Heart left ventricle (tissue), 16 donors: Measurements from ENCODE around the gene CENPK. TPM values are rescaled to one million over a fixed set of nuclear protein-coding genes. Genes with fewer than 3 reads are reported as not detected.
"Not testable (repeated sequence)": the region's sequence is repeated elsewhere in the genome, so short reads cannot be mapped to it uniquely, and the experiment has no call there.

Experiments used
- ATAC-seq, 4 donors: fragments of 200-7000 bp; cut with Tn5 transposase; one replicate each; pipeline ENCODE4 v1.9.1; 2020 to 2022; ENCODE audit warnings: moderate library complexity in 4 of 4, mild to moderate bottlenecking in 3 of 4, moderate number of reproducible peaks in 1 of 4
- DNase-seq, 5 donors: peaks; one replicate each; pipeline ENCODE4 v3.0.0-alpha.2; 2020
- H3K27ac ChIP-seq, 12 donors: fragments of 200-600 bp; sonication (generic) in 4 of 12; one replicate each; pipeline versions ENCODE4 v1.5.0 to v1.8.0; 2016 to 2022; ENCODE audit warnings: mild to moderate bottlenecking in 2 of 12
- H3K27me3 ChIP-seq, 9 donors: fragments of 200-600 bp; sonication (generic) in 2 of 9; one replicate each; pipeline versions ENCODE4 v1.5.1 to v1.8.0; 2016 to 2022; ENCODE audit warnings: mild to moderate bottlenecking in 3 of 9
- H3K36me3 ChIP-seq, 9 donors: fragments of 200-600 bp; sonication (generic) in 2 of 9; one replicate each; pipeline versions ENCODE4 v1.5.0 to v1.8.0; 2018 to 2022; ENCODE audit warnings: mild to moderate bottlenecking in 2 of 9
- H3K4me1 ChIP-seq, 12 donors: fragments of 200-600 bp; sonication (generic) in 4 of 12; one replicate each; pipeline versions ENCODE4 v1.5.0 to v1.8.0; 2016 to 2022; ENCODE audit warnings: mild to moderate bottlenecking in 3 of 12
- H3K4me3 ChIP-seq, 12 donors: fragments of 200-600 bp; sonication (generic) in 4 of 12; one replicate each; pipeline versions ENCODE4 v1.5.0 to v1.8.0; 2017 to 2022; ENCODE audit warnings: mild to moderate bottlenecking in 9 of 12, moderate library complexity in 4 of 12
- H3K9me3 ChIP-seq, 12 donors: fragments of 200-600 bp; sonication (generic) in 4 of 12; one replicate each; pipeline versions ENCODE4 v1.5.0 to v1.8.0; 2016 to 2022; ENCODE audit warnings: mild to moderate bottlenecking in 1 of 12
- CTCF ChIP-seq, 12 donors: fragments of 200-600 bp; sonication (generic) in 4 of 12; IDR thresholded peaks; one replicate each; pipeline versions ENCODE4 v1.5.0 to v1.8.0; 2018 to 2022; ENCODE audit warnings: antibody characterized with exemption in 12 of 12, mild to moderate bottlenecking in 5 of 12
- POLR2A ChIP-seq, 2 donors: fragments of 450-650 bp; IDR thresholded peaks; one replicate each; pipeline ENCODE4 v1.6.1; 2017; ENCODE audit warnings: antibody characterized with exemption in 2 of 2, mild to moderate bottlenecking in 2 of 2, moderate library complexity in 2 of 2
- WGBS, 4 donors: extraction: QIAGEN DNeasy Blood & Tissue Kit in 2 of 4; methylation state at CpG; one replicate each; pipeline versions ENCODE4 v1.1.5 to v1.1.7; 2013 to 2018; 5-methylcytosine and 5-hydroxymethylcytosine counted together
- intact Hi-C, 10 donors: fragments of 100-400 bp; cut with DNase I; formaldehyde crosslinking; loops; one replicate each; pipeline versions ENCODE4 v1.11.1 to v1.14.2; 2022
- long read RNA-seq, 3 donors: library from polyadenylated mRNA; unstranded; transcript quantifications; one replicate each; pipeline ENCODE4 v2.0.0, GENCODE V29; 2020 to 2021
- polyA plus RNA-seq, 2 donors: library from polyadenylated mRNA; stranded (reverse); fragments of 200-250 nt; gene quantifications; one replicate each; pipeline ENCODE4 v1.2.3, GENCODE V29; 2013
- total RNA-seq, 9 donors: library from RNA; depleted of rRNA in 2 of 9; stranded (reverse); fragments of >200 nt in 2 of 9; fragmentation: NEBNext Ultra II Directional in 3 of 9; extraction: Animal tissue kit (Norgen Biotek cat#: 25700) in 3 of 9; gene quantifications; one replicate each; pipeline versions ENCODE4 v1.1.0 to v1.2.4, GENCODE V29; 2016 to 2023
- donor health status: ischemic (EF 13 %, LVEDD 7.1; RV severe dilation, severe dysfunction).
- donor health status: healthy with polysubstance abuse.
- donor health status: DM: no; HTN: yes; CAD: no.
- donor health status: DM: no; HTN: no; CAD: no.
- donor health status: ischemic (EF 25% LVEDD 6.9; RV normal size, moderate dysfunction).
- donor health status: ischemic (EF 25% LVEDD 5.7; RV mildly dilated, moderate dysfunction).
- donor health status: healthy.
- donor health status: DM: yes; HTN: yes; CAD: no.
- donor health status: ischemic (EF 35%, LVEDD 5.7; RV mildly dilated, moderate dysfunction).
- donor health status: nonischemic (EF 11% LVEDD 7.7; RV severe dilation, severe dysfunction).
- donor health status: DM: yes; HTN: yes; CAD: no.
- donor health status: PGD.
- donor health status: ischemic (EF 29% LVEDD 5.4; RV normal size, mild dysfunction).
- donor health status: nonischemic (EF 23%, LVEDD 6.1; RV moderate dilation, normal function).

Gene CENPK
- total RNA-seq = 1 to 10 TPM in 3 of 9 donors, under 1 TPM in 4, not detected in 2; 0.32 to 6.9 (median 0.79) TPM
- polyA plus RNA-seq = under 1 TPM; 0.65 to 0.78 TPM
- long read RNA-seq, donor 1 = 0 reads
- long read RNA-seq, donor 2, partial matches to known transcripts = 0 of 1 reads
- long read RNA-seq, donor 2, other reads (novel, unspliced or antisense) = 1 of 1 reads
- long read RNA-seq, donor 3 = 0 reads

- Histone ChIP-seq H3K27ac (peak within 1 kb of the TSS; percentile 37 to 94 (median 86)), H3K36me3 (peaks cover 0 to 17% (median 6%) of the 10 kb centered on the region in 9 donors), H3K4me1 (peaks cover 0 to 33% (median 23%) of the 10 kb centered on the region in 12 donors), H3K4me3 (peak within 1 kb of the TSS; percentile 59 to 96 (median 86)), H3K9me3 (no peaks in the 10 kb centered on the region), H3K27me3 (no peaks in the 10 kb centered on the region)
- DNase-seq (peak; percentile 93 to 96 (median 94)), ATAC-seq (peak; percentile 99 to 100 (median 100))
- WGBS, 4 donors = 0 to 1% (median 0%) methylated on average over 35 to 54 of the region's 54 CpGs
- peak in 1 of 2 donors; percentile 58 for TF ChIP-seq POLR2A (IDR thresholded peaks at IDR 0.05)
- no peak for TF ChIP-seq CTCF (IDR thresholded peaks at IDR 0.05)
- intact Hi-C loops = loop anchor here in 2 of 10 donors (10.0 kb wide), 1 partner anchor 748 kb away; no protein-coding TSS in a partner anchor
Measured at GRCh38 chr5:65562731-65563701, at the start of gene CENPK, which contains the start of gene PPWD1. Gene CENPK (minus strand): TSS chr5:65563168. CDS start chr5:65554907, 8,261 bp downstream. Gene PPWD1 (plus strand): TSS chr5:65563296. CDS start chr5:65563311, 15 bp downstream.

- intact Hi-C loops = no loop called here
- DNase-seq = no peak
- ATAC-seq = no peak
- TF ChIP-seq POLR2A (IDR thresholded peaks at IDR 0.05) (no peak), CTCF (IDR thresholded peaks at IDR 0.05) (no peak)
- WGBS, 4 donors = 86 to 91% (median 89%) methylated on average over 4 of the region's 4 CpGs
- Histone ChIP-seq H3K4me1 (peaks cover 0 to 6% (median 0%) of the 10 kb centered on the region in 12 donors), H3K27me3 (no peaks in the 10 kb centered on the region), H3K27ac (no peak overlapping the region), H3K9me3 (no peaks in the 10 kb centered on the region), H3K4me3 (no peak overlapping the region), H3K36me3 (peaks cover 0 to 100% (median 92%) of the 10 kb centered on the region in 9 donors)
Measured at GRCh38 chr5:65612298-65612907, 49.4 kb upstream of the CENPK start.

GRCh38 chr5:65611524-65611923, 48.6 kb upstream of the CENPK start:
- ATAC-seq = no peak
- Histone ChIP-seq H3K4me3 (no peak overlapping the region), H3K27ac (no peak overlapping the region), H3K4me1 (peaks cover 0 to 6% (median 0%) of the 10 kb centered on the region in 12 donors), H3K27me3 (no peaks in the 10 kb centered on the region), H3K9me3 (no peaks in the 10 kb centered on the region), H3K36me3 (peaks cover 0 to 100% (median 96%) of the 10 kb centered on the region in 9 donors)
- intact Hi-C loops = no loop called here
- TF ChIP-seq POLR2A (IDR thresholded peaks at IDR 0.05) (no peak), CTCF (IDR thresholded peaks at IDR 0.05) (no peak)
- WGBS, 4 donors = 57 to 65% (median 63%) methylated on average over 3 of the region's 3 CpGs
- DNase-seq = no peak

GRCh38 chr5:65601761-65602160, 38.8 kb upstream of the CENPK start:
- H3K27ac ChIP-seq, H3K27me3 ChIP-seq, H3K9me3 ChIP-seq, H3K4me3 ChIP-seq, H3K4me1 ChIP-seq, DNase-seq, ATAC-seq, intact Hi-C loops: not testable (repeated sequence)
- 95 to 100% (median 100%) methylated on average over 1 of the region's 1 CpG for WGBS, 4 donors
- H3K36me3 ChIP-seq = peaks cover 0 to 99% (median 80%) of the 10 kb centered on the region in 9 donors
